ENCODE measurements around the gene IREB2.

Gene IREB2

DNA sequence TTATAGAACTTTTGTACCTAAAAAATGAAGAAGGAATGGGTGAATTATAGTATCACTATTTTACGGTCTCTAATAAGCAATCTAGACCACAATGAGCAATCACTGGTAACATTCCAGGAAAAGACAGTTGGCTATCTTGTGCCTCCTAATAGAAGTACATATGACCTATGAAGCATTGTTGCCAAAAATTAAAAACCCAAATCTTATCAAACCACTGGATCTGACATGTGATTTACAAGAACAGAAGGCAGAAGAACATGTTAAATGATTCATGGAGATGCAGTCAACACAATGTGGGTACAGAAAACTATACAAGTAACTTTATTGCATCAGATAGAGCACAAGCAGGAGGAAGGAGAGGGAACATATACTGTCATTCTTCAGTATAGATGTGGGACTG is 54.9 kb downstream of the IREB2 start:
- Histone ChIP-seq H2AK5ac (ENCODE audit: low read depth, low read length) (no peak overlapping the region), H4K91ac (ENCODE audit: low read depth, low read length, poor library complexity) (no peak overlapping the region), H2AFZ (ENCODE audit: low read length) (no peak overlapping the region), H3K79me1 (ENCODE audit: low read depth, low read length) (no peaks in the 10 kb centered on the region), H2BK120ac (ENCODE audit: low read depth, low read length) (no peak overlapping the region), H3K18ac (ENCODE audit: low read length) (no peak overlapping the region), H2BK15ac (ENCODE audit: low read length) (no peak overlapping the region), H3K4me2 (ENCODE audit: insufficient read depth, low read length, poor library complexity, severe bottlenecking) (no peak overlapping the region), H2BK5ac (ENCODE audit: low read length) (no peak overlapping the region), H3K4ac (ENCODE audit: low read length) (no peak overlapping the region), H4K8ac (ENCODE audit: low read depth, low read length) (no peak overlapping the region), H3K23ac (ENCODE audit: low read depth, low read length, poor library complexity) (no peak overlapping the region), H3K36me3 (replicated peaks in 1 of 2; ENCODE audit: control insufficient read depth in 2 of 2, insufficient read depth in 2 of 2, low read length in 2 of 2) (peaks cover 18 to 100% of the 10 kb centered on the region in 2 donors), H3K27me3 (ENCODE audit: control insufficient read depth in 3 of 3, insufficient read depth in 3 of 3, low read depth in 1 of 3, low read length in 3 of 3) (no peaks in the 10 kb centered on the region), H3K9ac (ENCODE audit: low read depth, low read length, poor library complexity) (no peak overlapping the region), H3K27ac (replicated peaks; ENCODE audit: low read length) (no peak overlapping the region), H3K14ac (ENCODE audit: low read length) (no peak overlapping the region), H2BK12ac (ENCODE audit: low read length) (no peak overlapping the region), H3K4me3 (ENCODE audit: low read length in 2 of 2) (no peak overlapping the region), H3K9me3 (replicated peaks in 1 of 2; ENCODE audit: control insufficient read depth in 2 of 2, insufficient read depth in 1 of 2, low read depth in 1 of 2, low read length in 2 of 2) (no peaks in the 10 kb centered on the region), H3K4me1 (ENCODE audit: control insufficient read depth in 2 of 2, insufficient read depth in 1 of 2, low read depth in 1 of 2, low read length in 2 of 2) (no peaks in the 10 kb centered on the region)
- DNase-seq (ENCODE audit: low spot score): no peak
- no CpG with 5 or more reads among the region's 1 CpG for WGBS, 2 donors (ENCODE audit: extremely low coverage in 2 of 2, insufficient read length in 2 of 2, insufficient replicate concordance in 1 of 2)

DNA sequence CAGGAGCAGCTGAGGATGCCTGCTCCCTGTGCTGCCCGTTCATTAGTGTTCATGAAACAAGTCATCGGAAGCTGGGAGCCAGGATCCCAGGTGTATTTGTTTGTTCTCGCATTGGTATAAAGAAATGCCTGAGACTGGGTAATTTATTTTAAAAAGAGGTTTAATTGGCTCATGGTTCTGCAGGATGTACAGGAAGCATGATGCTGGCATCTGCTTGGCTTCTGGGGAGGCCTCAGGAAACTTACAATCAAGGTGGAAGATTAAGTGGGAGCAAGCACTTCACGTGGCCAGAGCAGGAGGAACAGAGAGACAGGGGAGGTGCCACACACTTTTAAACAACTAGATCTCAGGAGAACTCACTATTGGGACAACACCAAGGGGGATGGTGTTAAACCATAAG is 63.8 kb downstream of the IREB2 start:
- no peak for DNase-seq (ENCODE audit: low spot score)
- no peak overlapping the region for H2BK12ac ChIP-seq (ENCODE audit: low read length)
- H3K79me1 ChIP-seq (ENCODE audit: low read depth, low read length): no peaks in the 10 kb centered on the region
- H3K4ac ChIP-seq (ENCODE audit: low read length): no peak overlapping the region
- peaks cover 3 to 13% of the 10 kb centered on the region in 2 donors for H3K9me3 ChIP-seq (replicated peaks in 1 of 2; ENCODE audit: control insufficient read depth in 2 of 2, insufficient read depth in 1 of 2, low read depth in 1 of 2, low read length in 2 of 2)
- no peak overlapping the region for H3K23ac ChIP-seq (ENCODE audit: low read depth, low read length, poor library complexity)
- no peak overlapping the region for H3K18ac ChIP-seq (ENCODE audit: low read length)
- H3K9ac ChIP-seq (ENCODE audit: low read depth, low read length, poor library complexity): no peak overlapping the region
- no peak overlapping the region for H3K4me3 ChIP-seq (ENCODE audit: low read length in 2 of 2)
- H2AK5ac ChIP-seq (ENCODE audit: low read depth, low read length): no peak overlapping the region
- H3K27ac ChIP-seq (replicated peaks; ENCODE audit: low read length): no peak overlapping the region
- H2BK5ac ChIP-seq (ENCODE audit: low read length): no peak overlapping the region
- H4K91ac ChIP-seq (ENCODE audit: low read depth, low read length, poor library complexity): no peak overlapping the region
- H2BK15ac ChIP-seq (ENCODE audit: low read length): no peak overlapping the region
- no peak overlapping the region for H3K14ac ChIP-seq (ENCODE audit: low read length)
- no peaks in the 10 kb centered on the region for H3K27me3 ChIP-seq (ENCODE audit: control insufficient read depth in 3 of 3, insufficient read depth in 3 of 3, low read depth in 1 of 3, low read length in 3 of 3)
- no peak overlapping the region for H2AFZ ChIP-seq (ENCODE audit: low read length)
- WGBS, 2 donors (ENCODE audit: extremely low coverage in 2 of 2, insufficient read length in 2 of 2, insufficient replicate concordance in 1 of 2): no CpG with 5 or more reads among the region's 4 CpGs
- H3K4me2 ChIP-seq (ENCODE audit: insufficient read depth, low read length, poor library complexity, severe bottlenecking): no peak overlapping the region
- no peak overlapping the region for H4K8ac ChIP-seq (ENCODE audit: low read depth, low read length)
- peaks cover 6 to 44% of the 10 kb centered on the region in 2 donors for H3K36me3 ChIP-seq (replicated peaks in 1 of 2; ENCODE audit: control insufficient read depth in 2 of 2, insufficient read depth in 2 of 2, low read length in 2 of 2)
- no peak overlapping the region for H2BK120ac ChIP-seq (ENCODE audit: low read depth, low read length)
- no peaks in the 10 kb centered on the region for H3K4me1 ChIP-seq (ENCODE audit: control insufficient read depth in 2 of 2, insufficient read depth in 1 of 2, low read depth in 1 of 2, low read length in 2 of 2)

DNA sequence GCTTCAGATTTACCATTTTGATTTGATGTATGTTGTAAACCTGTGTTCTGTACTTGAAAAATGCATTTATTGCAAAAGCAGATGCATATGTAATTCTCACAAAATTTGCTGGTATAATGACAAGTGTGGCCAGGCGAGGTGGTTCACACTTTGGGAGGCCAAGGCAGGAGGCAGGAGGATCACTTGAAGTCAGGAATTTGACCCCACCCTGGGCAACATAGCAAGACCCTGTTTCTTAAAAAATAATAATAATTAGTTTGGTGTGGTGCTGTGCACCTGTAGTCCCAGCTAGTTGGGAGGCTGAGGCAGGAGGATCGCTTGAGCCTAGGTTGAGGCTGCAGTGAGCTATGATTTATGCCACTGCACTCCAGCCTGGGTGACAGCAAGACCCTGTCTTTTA is 64.6 kb downstream of the IREB2 start:
- Histone ChIP-seq H3K9ac (ENCODE audit: low read depth, low read length, poor library complexity) (no peak overlapping the region), H2BK12ac (ENCODE audit: low read length) (no peak overlapping the region), H3K4ac (ENCODE audit: low read length) (no peak overlapping the region), H3K4me1 (ENCODE audit: control insufficient read depth in 2 of 2, insufficient read depth in 1 of 2, low read depth in 1 of 2, low read length in 2 of 2) (no peaks in the 10 kb centered on the region), H4K91ac (ENCODE audit: low read depth, low read length, poor library complexity) (no peak overlapping the region), H3K14ac (ENCODE audit: low read length) (no peak overlapping the region), H3K27me3 (ENCODE audit: control insufficient read depth in 3 of 3, insufficient read depth in 3 of 3, low read depth in 1 of 3, low read length in 3 of 3) (peaks cover 0 to 1% (median 0%) of the 10 kb centered on the region in 3 experiments), H3K36me3 (replicated peaks in 1 of 2; ENCODE audit: control insufficient read depth in 2 of 2, insufficient read depth in 2 of 2, low read length in 2 of 2) (peaks cover 6 to 36% of the 10 kb centered on the region in 2 donors), H2BK5ac (ENCODE audit: low read length) (no peak overlapping the region), H2BK15ac (ENCODE audit: low read length) (no peak overlapping the region), H2AK5ac (ENCODE audit: low read depth, low read length) (no peak overlapping the region), H4K8ac (ENCODE audit: low read depth, low read length) (no peak overlapping the region), H3K4me3 (ENCODE audit: low read length in 2 of 2) (no peak overlapping the region), H3K23ac (ENCODE audit: low read depth, low read length, poor library complexity) (no peak overlapping the region), H2AFZ (ENCODE audit: low read length) (no peak overlapping the region), H3K27ac (replicated peaks; ENCODE audit: low read length) (no peak overlapping the region), H3K18ac (ENCODE audit: low read length) (no peak overlapping the region), H3K79me1 (ENCODE audit: low read depth, low read length) (no peaks in the 10 kb centered on the region), H2BK120ac (ENCODE audit: low read depth, low read length) (no peak overlapping the region), H3K4me2 (ENCODE audit: insufficient read depth, low read length, poor library complexity, severe bottlenecking) (no peak overlapping the region), H3K9me3 (replicated peaks in 1 of 2; ENCODE audit: control insufficient read depth in 2 of 2, insufficient read depth in 1 of 2, low read depth in 1 of 2, low read length in 2 of 2) (peaks cover 3 to 13% of the 10 kb centered on the region in 2 donors)
- WGBS, 2 donors (ENCODE audit: extremely low coverage in 2 of 2, insufficient read length in 2 of 2, insufficient replicate concordance in 1 of 2): no CpG with 5 or more reads among the region's 2 CpGs
- DNase-seq (ENCODE audit: low spot score): no peak

DNA sequence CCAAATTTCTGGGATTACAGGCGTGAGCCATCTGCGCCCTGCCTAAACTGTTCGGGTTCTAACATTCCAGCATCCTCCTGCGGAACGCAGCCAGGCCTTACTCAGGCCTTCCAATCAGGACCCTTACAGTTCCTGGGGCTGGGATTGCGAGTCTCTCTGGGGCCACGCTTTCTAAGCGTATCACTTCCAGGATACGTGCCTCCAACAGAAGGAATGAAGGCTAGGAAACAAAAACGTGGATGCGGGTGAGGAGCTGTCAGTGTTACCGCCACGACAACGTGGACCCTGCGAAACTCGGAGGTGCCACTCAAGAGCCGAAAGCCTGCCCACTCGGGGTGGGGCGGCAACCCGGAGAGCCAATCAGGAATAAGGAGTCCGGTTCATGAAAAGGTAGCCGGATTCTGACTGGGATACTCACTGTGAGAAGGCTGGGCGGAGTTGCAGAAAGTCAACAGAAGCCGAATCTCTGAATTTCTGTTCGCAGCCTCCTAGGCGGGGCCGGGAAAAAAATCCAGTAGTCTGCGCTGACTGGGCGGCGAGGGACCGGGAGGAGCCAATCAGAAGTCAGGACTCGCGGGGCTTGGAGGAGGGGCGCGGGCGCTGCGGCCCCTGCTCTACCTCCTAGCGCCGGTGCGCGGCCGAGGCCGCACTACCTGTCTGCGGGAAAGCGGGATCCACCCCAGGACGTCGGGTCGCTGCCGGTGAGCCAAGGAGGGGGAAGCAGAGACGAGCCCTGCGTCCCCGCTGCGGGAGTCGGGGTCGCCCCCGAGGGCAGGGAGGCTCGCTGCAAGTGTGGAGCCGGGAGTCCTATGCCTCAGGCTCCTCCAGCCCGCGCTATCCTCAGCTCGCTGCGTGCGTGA is 69.2 kb downstream of the IREB2 start, which contains the start of gene HYKK:
Gene HYKK, plus strand, starts transcription at position 607 of the 860 bp plus-strand sequence. CDS start 5,512 bp downstream, outside the sequence.
- DNase-seq (ENCODE audit: low spot score): peak; percentile 92
- Histone ChIP-seq H2BK120ac (ENCODE audit: low read depth, low read length) (no peak within 1 kb of the TSS), H3K79me1 (ENCODE audit: low read depth, low read length) (no peaks in the 10 kb centered on the region), H3K14ac (ENCODE audit: low read length) (peak within 1 kb of the TSS; percentile 71), H3K27me3 (ENCODE audit: control insufficient read depth in 3 of 3, insufficient read depth in 3 of 3, low read depth in 1 of 3, low read length in 3 of 3) (peaks cover 0 to 29% (median 15%) of the 10 kb centered on the region in 3 experiments), H2AFZ (ENCODE audit: low read length) (peak within 1 kb of the TSS; percentile 99), H3K23ac (ENCODE audit: low read depth, low read length, poor library complexity) (peak within 1 kb of the TSS; percentile 89), H3K4me3 (ENCODE audit: low read length in 2 of 2) (peak within 1 kb of the TSS; percentile 71 to 92), H3K4ac (ENCODE audit: low read length) (no peak within 1 kb of the TSS), H2BK12ac (ENCODE audit: low read length) (peak within 1 kb of the TSS; percentile 82), H3K18ac (ENCODE audit: low read length) (peak within 1 kb of the TSS; percentile 95), H3K4me1 (ENCODE audit: control insufficient read depth in 2 of 2, insufficient read depth in 1 of 2, low read depth in 1 of 2, low read length in 2 of 2) (peaks cover 2 to 3% of the 10 kb centered on the region in 2 donors), H3K27ac (replicated peaks; ENCODE audit: low read length) (peak within 1 kb of the TSS; percentile 5), H3K9me3 (replicated peaks in 1 of 2; ENCODE audit: control insufficient read depth in 2 of 2, insufficient read depth in 1 of 2, low read depth in 1 of 2, low read length in 2 of 2) (peaks cover 0 to 3% of the 10 kb centered on the region in 2 donors), H3K9ac (ENCODE audit: low read depth, low read length, poor library complexity) (peak within 1 kb of the TSS; percentile 87), H2AK5ac (ENCODE audit: low read depth, low read length) (no peak within 1 kb of the TSS), H3K36me3 (replicated peaks in 1 of 2; ENCODE audit: control insufficient read depth in 2 of 2, insufficient read depth in 2 of 2, low read length in 2 of 2) (no peaks in the 10 kb centered on the region), H2BK5ac (ENCODE audit: low read length) (peak within 1 kb of the TSS; percentile 69), H4K91ac (ENCODE audit: low read depth, low read length, poor library complexity) (no peak within 1 kb of the TSS), H2BK15ac (ENCODE audit: low read length) (no peak within 1 kb of the TSS), H4K8ac (ENCODE audit: low read depth, low read length) (no peak within 1 kb of the TSS), H3K4me2 (ENCODE audit: insufficient read depth, low read length, poor library complexity, severe bottlenecking) (peak within 1 kb of the TSS; percentile 95)
- no CpG with 5 or more reads among the region's 63 CpGs for WGBS, 2 donors (ENCODE audit: extremely low coverage in 2 of 2, insufficient read length in 2 of 2, insufficient replicate concordance in 1 of 2)

All from neuronal stem cell (in vitro differentiated cells).